Progenitor cell of endocrine pancreas (in vitro differentiated cells): ENCODE measurements around the gene NAT8L. TPM values are rescaled to one million over a fixed set of nuclear protein-coding genes. Genes with fewer than 3 reads are reported as not detected.

Experiments
- DNase-seq: peaks from one replicate; pipeline ENCODE4 v3.0.0; 2021; ENCODE audit warnings: low spot score; ENCODE audit not compliant: unreplicated experiment
- H3K27ac Mint-ChIP-seq: 2 replicates; pipeline ENCODE4 v1.8.0; 2021; ENCODE audit warnings: mild to moderate bottlenecking, moderate library complexity, mixed read lengths
- H3K27me3 Mint-ChIP-seq: 2 replicates; pipeline ENCODE4 v1.8.0; 2021; ENCODE audit warnings: mixed read lengths
- H3K36me3 Mint-ChIP-seq: 2 replicates; pipeline ENCODE4 v1.8.0; 2022; ENCODE audit warnings: mixed read lengths; ENCODE audit not compliant: insufficient read depth
- H3K4me1 Mint-ChIP-seq: 2 replicates; pipeline ENCODE4 v1.8.0; 2021; ENCODE audit warnings: low read depth, mixed read lengths
- H3K4me3 Mint-ChIP-seq: 2 replicates; pipeline ENCODE4 v1.8.0; 2021; ENCODE audit warnings: low read depth, mild to moderate bottlenecking, moderate library complexity, mixed read lengths
- H3K9me3 Mint-ChIP-seq: 2 replicates; pipeline ENCODE4 v1.8.0; 2021; ENCODE audit warnings: low read depth, mixed read lengths
- total RNA-seq: library from RNA; stranded (reverse); gene quantifications from 2 replicates; pipeline ENCODE4 v1.2.1, GENCODE V29; 2021
- TF ChIP-seq, protein P1 (sequence below): fragments of 200-600 bp; sonication (generic); IDR thresholded peaks from one replicate; pipeline ENCODE4 v1.5.0; 2021; ENCODE audit warnings: antibody characterized with exemption, mild to moderate bottlenecking; ENCODE audit not compliant: unreplicated experiment

The NAT8L gene
- total RNA-seq, 1 donor from 2014 or later: 20.7 TPM

DNA sequence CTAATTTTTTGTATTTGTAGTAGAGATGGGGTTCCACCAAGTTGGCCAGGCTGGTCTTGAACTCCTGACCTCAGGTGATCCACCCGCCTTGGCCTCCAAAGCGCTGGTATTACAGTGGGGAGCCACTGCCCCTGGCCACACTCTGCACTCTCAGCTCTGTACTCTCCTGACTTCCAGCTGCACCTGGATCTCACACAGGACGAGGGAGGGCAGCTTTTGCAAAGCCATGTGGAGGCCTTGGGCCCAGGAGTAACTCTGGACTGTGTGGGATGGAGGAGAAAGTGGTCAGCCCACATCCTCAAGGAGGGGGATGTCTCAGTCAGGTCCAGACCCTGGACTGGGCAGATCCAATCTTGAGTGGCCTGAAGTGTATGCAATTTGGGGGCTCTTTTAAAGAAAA lies 23.0 kb downstream of the NAT8L start:
- DNase-seq: no peak

DNA sequence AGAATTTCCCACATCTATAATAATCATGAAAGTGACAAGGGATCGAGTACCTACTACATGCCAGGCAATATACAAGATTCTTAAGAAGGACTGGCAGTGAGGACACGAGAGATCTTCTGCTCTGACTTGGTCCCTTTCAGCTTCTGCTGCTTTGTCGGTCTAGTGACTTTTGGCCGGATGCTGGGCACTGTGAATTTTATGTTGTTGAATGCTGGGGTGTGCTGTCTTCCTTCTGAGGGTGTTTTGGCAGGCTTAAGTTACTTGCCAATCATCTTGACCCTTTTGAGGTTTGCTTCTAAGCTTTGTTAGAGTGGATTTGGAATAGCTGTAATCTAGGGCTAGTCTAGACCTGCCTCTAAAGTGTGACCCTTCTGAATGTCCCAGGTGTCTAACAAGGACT lies 23.5 kb downstream of the NAT8L start:
- Mint-ChIP-seq H3K4me3 (no peak overlapping the region), H3K27me3 (peaks cover 18% of the 10 kb centered on the region), H3K4me1 (no peaks in the 10 kb centered on the region), H3K27ac (no peak overlapping the region), H3K9me3 (no peaks in the 10 kb centered on the region), H3K36me3 (no peaks in the 10 kb centered on the region)
- TF ChIP-seq, protein P1, sequence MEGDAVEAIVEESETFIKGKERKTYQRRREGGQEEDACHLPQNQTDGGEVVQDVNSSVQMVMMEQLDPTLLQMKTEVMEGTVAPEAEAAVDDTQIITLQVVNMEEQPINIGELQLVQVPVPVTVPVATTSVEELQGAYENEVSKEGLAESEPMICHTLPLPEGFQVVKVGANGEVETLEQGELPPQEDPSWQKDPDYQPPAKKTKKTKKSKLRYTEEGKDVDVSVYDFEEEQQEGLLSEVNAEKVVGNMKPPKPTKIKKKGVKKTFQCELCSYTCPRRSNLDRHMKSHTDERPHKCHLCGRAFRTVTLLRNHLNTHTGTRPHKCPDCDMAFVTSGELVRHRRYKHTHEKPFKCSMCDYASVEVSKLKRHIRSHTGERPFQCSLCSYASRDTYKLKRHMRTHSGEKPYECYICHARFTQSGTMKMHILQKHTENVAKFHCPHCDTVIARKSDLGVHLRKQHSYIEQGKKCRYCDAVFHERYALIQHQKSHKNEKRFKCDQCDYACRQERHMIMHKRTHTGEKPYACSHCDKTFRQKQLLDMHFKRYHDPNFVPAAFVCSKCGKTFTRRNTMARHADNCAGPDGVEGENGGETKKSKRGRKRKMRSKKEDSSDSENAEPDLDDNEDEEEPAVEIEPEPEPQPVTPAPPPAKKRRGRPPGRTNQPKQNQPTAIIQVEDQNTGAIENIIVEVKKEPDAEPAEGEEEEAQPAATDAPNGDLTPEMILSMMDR: no peak
- no peak for DNase-seq

More for the DNA sequence above, 23.0 kb downstream of the NAT8L start:
- no peak overlapping the region for H3K27ac Mint-ChIP-seq
- H3K4me1 Mint-ChIP-seq: no peaks in the 10 kb centered on the region
- H3K36me3 Mint-ChIP-seq: no peaks in the 10 kb centered on the region
- TF ChIP-seq, protein P1: no peak
- H3K9me3 Mint-ChIP-seq: no peaks in the 10 kb centered on the region
- no peak overlapping the region for H3K4me3 Mint-ChIP-seq
- peaks cover 20% of the 10 kb centered on the region for H3K27me3 Mint-ChIP-seq

DNA sequence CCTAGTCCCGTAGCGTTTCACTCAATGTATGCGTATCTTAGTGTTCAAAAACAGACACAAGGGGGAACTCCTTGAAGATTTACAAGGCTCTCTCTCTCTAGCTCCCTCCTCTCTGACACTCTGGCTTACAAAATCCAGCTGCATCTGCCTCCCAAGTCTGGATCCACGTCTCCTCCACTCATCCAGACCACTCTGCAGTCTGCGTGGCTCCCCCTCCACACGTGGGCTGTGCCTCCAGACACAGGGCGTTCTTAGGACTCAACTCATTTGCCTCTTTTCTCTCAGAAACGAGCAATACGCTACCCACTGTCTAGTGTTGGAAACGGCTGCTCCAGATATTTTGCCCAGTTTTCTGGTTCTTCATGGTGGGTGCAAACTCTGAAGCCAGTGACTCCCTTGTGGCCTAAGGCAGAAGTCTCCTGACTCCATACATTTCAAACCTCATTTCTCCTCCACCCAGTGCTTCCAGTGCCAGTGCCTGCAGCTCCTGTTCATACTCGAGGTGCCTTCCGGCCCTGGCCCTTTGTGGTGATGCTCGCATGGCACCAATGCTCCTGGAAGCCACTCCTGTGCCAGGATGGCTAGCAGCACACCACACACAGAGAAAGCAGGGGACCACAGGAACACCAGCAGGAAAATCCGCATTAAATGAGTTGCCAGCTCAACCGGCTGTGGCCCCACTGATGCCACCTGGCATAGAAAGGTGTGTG lies 24.1 kb downstream of the NAT8L start:
- Mint-ChIP-seq H3K4me1 (no peaks in the 10 kb centered on the region), H3K27me3 (peaks cover 16% of the 10 kb centered on the region), H3K9me3 (no peaks in the 10 kb centered on the region), H3K4me3 (no peak overlapping the region), H3K27ac (no peak overlapping the region), H3K36me3 (no peaks in the 10 kb centered on the region)
- no peak for DNase-seq
- TF ChIP-seq, protein P1: no peak

DNA sequence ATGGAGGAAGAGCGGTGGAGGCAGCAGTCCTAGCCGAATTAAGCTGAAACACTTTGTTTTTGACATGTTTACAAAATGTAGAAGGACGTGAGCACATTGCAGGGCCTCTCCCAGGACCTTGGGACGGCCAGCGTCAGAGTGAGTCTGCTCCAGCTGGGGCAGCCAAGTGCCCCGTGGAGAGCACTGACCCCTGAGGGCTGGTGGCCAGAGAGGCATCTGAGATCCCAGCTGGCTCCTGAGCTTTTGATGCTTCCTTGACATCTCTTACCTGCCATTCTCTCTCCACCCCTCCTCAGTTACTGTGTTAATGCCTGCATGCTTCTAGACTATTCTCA lies 24.7 kb downstream of the NAT8L start:
- Mint-ChIP-seq H3K9me3 (no peaks in the 10 kb centered on the region), H3K27me3 (peaks cover 16% of the 10 kb centered on the region), H3K36me3 (no peaks in the 10 kb centered on the region), H3K4me1 (peaks cover 2% of the 10 kb centered on the region), H3K4me3 (no peak overlapping the region), H3K27ac (no peak overlapping the region)
- TF ChIP-seq, protein P1: no peak
- DNase-seq: no peak

DNA sequence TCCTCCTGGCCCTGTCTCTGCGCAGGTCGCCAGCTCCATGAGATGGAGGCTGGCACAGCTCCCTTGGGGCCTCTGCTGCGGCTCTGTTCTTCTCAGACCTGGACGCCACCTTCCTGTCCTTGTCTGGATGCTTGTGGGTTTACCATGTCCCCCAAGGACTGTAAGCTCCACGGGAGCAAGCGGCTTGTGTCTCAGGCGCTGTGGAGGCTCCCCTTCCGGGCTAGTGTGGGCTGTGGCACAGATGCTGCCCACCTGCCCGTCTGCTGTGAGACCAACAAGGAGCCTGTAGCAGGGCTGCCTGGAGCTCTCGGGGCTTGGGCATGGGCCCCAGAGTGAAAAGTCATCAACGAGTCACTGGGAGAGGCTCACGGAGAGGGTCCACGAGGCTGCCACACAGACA lies 25.2 kb downstream of the NAT8L start:
- Mint-ChIP-seq H3K4me1 (peaks cover 8% of the 10 kb centered on the region), H3K9me3 (no peaks in the 10 kb centered on the region), H3K36me3 (no peaks in the 10 kb centered on the region), H3K27ac (no peak overlapping the region), H3K27me3 (peaks cover 16% of the 10 kb centered on the region), H3K4me3 (no peak overlapping the region)
- no peak for DNase-seq
- TF ChIP-seq, protein P1: no peak
